Measurements from ENCODE around the gene GNB1L.

Gene GNB1L

GRCh38 chr22:19876314-19876940 lies 21.8 kb upstream of the GNB1L start:
- DNase-seq (ENCODE audit: low read depth in 2 of 2, low spot score in 1 of 2) = no peak

DNA sequence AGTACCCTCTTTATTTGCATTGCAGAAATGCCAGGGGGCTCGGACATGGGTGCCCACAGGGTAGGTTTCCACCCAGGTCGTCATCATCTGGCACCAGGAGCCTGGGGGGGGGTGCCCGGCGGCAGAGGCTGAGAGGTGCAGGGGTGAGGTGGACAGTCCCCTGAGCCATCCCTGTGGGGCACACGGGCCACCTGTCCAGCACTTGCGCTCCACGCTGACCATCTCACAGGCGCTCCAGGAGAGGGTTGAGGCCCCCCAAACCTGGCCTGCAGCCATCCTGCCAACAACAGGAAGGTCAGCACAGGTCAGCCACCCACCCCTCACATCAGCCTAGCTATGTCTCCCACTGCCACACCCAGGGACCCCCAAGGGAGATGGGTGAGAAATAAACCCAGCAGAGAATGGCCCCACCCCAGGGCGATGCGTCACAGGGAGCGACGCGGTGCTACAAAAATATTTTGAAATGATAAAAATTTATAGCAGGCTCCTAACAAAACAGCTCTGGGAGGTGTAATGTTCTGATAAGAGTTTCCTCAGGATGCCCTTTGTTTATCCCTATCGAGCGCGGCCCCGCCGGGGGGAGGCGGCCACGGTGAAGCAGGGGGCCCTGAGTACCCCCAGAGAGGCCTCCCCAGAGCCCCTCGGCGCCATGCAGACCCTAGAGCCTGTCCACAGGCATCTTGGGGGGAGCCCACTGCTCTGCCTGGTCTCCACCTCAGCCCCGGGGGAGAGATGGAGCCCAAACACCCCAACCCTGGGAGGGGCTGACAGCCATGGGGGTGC lies 21.0 kb upstream of the GNB1L start:
- DNase-seq (ENCODE audit: low read depth in 2 of 2, low spot score in 1 of 2) = no peak

DNA sequence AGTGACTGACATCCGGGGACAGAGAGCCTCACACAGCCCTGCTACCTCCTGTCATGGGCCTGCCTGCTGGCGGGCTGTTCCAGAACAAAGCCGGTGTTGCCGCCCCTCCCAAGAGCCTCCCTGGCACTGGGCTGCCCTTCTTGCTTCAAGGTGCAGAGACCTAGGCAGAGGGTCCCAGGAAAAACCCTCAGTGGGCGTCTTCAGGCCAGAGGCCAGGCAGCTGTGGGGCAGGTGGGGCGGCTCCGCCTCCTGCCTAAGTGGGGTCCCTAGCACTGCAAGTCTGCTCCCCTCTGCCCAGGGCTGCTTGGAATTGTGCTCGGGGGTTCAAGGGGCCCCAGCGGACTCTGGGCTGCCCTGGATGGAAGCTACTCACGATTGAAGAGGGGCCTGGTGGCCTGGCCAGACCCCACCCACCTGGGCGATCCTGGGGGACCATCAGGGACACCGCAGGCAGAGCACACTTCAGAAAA lies 20.4 kb upstream of the GNB1L start:
- no peak for DNase-seq (ENCODE audit: low read depth in 2 of 2, low spot score in 1 of 2)

DNA sequence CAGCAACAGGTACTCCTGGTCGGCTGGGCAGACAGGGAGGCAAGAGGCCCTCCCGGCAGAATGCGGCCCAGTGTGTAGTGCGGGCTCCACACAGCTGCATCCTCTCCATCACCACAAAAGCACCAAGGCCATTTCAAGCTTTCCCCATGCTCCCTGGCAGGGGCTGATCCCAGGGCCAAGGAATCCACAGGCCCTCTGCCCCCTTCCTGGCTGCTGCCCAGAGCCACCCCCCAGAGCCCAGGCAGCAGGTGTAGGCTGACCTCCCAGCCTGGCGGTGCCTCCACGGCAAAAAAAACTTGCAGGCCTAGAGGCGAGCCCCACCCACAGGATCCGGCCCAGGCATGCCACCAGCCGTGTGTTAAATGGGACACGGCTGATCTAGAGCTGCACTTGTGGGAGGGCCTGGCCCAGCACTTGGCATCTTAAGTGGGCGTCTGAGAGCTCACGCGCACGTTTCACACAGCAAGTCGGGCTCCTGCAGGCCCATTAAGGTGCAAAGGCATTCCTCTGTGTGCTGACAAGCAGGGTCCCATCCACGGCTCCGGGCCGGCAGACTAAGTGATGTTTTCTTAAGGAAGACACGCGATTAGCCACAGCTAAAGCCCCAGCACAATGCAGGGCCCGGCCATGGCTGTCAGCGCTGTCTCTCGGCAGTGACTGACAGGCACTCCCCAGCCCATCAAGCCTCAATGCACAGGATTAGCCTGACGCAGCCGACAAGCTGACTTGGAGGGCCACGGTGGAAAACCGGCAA lies 19.8 kb upstream of the GNB1L start:
- no peak for DNase-seq (ENCODE audit: low read depth in 2 of 2, low spot score in 1 of 2)

- DNase-seq (ENCODE audit: low read depth in 2 of 2, low spot score in 1 of 2) = no peak
Measured at GRCh38 chr22:19873960-19874306, 19.3 kb upstream of the GNB1L start.

GRCh38 chr22:19873138-19873959 lies 18.7 kb upstream of the GNB1L start:
- DNase-seq (ENCODE audit: low read depth in 2 of 2, low spot score in 1 of 2) = no peak

DNA sequence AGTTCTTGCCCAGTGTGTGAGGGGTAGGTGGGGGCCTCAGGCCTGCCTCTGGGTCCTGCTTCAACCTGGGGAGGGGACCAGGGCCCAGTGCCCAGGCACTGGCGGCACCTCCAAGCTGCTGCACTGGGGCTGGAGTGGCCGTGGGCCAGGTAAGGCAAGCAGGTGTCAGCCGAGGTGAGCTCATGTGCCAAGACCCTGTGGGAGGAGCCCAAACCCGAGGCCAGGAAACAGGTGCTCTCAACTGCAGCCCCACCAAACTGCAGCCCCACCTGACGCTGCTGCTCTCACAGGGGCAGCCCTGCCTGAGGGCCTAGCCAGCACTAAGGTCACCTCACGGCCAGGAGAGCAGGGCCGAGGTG lies 18.1 kb upstream of the GNB1L start:
- no peak for DNase-seq (ENCODE audit: low read depth in 2 of 2, low spot score in 1 of 2)

GRCh38 chr22:19871845-19872778 lies 17.4 kb upstream of the GNB1L start:
- no peak for DNase-seq (ENCODE audit: low read depth in 2 of 2, low spot score in 1 of 2)

GRCh38 chr22:19871023-19871844 lies 16.6 kb upstream of the GNB1L start:
- no peak for DNase-seq (ENCODE audit: low read depth in 2 of 2, low spot score in 1 of 2)

DNA sequence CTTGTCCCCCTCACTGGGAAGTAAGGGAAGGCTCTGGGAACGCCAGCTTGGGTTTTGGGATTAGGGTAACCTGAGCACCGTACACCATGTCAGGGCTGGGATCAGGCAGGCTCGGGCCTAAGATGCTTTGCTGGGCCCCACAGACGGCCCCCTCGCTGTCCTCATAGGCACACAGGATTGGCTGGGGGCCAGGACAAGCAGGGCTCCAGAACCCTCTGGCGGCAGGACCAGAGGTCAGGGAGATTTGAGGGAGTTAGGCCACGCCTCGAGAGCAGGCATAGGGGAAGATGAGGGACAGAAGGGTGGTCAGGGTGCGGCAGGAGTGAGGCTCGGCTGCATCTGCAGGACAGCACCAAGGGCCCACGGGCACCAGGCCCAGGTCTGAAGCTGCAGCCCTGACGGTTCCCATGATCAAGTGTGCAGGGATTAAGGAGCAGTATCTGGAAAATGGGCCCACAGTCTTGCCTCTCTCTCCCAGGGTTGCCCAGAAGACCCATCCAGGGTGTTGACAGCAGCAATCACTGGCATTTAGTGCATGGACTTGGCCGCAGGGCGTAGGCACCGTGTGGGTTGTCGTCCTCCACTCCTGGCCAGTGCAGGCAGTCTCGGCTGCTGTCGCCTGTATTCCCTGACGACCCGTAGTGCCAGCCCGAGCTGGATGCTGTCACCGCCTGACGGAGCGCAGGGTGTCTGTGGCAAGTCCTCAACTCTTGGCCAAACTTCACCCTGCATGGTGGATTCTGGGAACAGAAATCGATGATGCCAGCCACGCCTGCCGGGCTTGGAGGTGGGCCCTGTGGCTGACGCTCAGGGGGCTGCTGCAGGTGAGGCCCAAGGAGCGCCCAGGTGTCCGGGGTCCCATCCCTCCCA lies 15.7 kb upstream of the GNB1L start:
- DNase-seq (ENCODE audit: low read depth in 2 of 2, low spot score in 1 of 2) = no peak

DNA sequence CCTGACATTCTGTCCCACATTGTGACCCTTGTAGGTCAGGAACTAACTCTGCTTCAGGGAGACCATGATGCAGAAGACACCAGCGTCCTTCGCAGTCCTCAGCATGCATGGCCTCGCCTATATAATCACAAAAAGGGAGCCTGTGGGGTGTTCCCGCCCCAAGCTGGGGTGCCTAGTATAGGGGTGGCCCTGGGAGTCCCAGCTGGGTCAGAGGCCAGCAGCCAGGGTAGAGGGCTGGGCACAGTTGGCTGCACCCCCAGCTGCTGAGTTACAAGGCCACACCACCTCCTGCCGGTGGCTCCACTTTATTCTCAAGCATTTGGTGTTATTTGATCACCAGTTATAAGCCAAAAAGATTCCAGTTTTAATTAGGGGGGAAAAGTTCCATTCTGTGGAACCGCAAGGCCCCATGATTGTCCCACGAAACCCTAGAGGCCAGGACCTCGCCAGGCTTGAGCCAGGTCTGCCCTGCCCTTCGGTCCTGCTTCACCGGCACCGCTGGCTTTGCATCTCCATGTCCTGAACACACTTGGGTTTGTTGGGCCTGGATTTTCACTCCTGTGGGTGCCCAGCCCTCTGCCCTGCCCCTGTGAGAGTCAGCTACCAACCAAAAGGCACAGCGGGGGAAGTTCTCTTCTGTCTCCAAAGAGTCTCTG lies 15.0 kb upstream of the GNB1L start:
- no peak for DNase-seq (ENCODE audit: low read depth in 2 of 2, low spot score in 1 of 2)

DNA sequence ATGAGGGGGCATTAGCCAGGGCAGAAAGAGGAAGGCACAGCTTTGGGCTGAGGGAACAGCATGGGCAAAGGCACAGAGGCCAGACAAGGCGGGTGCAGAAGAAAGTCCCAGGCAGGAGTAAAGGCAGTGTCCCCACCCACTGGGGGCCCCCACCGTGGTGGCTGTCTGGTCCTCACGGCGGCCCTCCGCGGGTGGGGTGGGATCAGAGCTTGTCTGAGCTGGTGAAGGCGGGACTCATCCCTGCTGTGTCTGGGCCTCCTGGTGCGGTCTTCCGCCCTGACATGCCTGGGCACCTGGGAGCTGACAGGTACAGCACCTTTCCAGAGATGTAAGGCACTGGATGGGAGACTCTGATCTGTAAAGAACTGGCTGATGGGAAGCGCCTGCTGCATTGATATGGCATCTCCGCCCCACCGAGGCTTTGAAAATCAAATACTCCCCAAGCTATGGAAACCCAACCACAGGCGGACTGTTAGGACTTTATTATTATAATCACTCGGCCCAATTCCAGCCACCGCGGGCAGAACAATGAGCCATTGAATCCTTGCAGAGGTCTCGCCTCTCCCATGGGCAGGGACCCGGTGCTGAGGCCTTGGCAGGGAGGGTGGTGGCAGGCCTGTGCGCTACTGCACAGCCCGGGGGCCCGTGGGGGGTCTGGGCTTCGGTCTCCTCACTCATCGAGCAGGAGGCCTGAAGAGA lies 14.2 kb upstream of the GNB1L start:
- DNase-seq (ENCODE audit: low read depth in 2 of 2, low spot score in 1 of 2) = no peak

- no peak for DNase-seq (ENCODE audit: low read depth in 2 of 2, low spot score in 1 of 2)
Measured at GRCh38 chr22:19868333-19868732, 13.7 kb upstream of the GNB1L start.

- DNase-seq (ENCODE audit: low read depth in 2 of 2, low spot score in 1 of 2) = no peak
Measured at GRCh38 chr22:19867617-19868016, 12.9 kb upstream of the GNB1L start.

DNA sequence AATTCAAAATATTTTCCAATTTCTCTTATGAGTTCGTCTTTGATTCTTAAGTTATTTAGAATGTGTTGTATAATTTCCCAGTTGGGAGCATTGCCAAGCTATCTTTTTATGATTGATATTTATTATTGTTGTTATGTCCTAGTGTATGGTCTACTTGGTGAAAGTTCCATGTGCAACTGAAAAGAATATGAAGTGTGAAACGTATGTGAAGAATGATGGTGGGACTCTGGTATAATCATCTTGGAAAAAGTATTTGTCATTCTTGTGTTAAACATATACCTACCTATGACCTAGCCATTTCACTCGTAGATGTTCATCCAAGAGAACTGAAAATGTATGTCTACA lies 12.0 kb upstream of the GNB1L start:
- DNase-seq (ENCODE audit: low read depth in 2 of 2, low spot score in 1 of 2) = no peak

GRCh38 chr22:19865141-19865829 lies 10.6 kb upstream of the GNB1L start:
- no peak for DNase-seq (ENCODE audit: low read depth in 2 of 2, low spot score in 1 of 2)

DNA sequence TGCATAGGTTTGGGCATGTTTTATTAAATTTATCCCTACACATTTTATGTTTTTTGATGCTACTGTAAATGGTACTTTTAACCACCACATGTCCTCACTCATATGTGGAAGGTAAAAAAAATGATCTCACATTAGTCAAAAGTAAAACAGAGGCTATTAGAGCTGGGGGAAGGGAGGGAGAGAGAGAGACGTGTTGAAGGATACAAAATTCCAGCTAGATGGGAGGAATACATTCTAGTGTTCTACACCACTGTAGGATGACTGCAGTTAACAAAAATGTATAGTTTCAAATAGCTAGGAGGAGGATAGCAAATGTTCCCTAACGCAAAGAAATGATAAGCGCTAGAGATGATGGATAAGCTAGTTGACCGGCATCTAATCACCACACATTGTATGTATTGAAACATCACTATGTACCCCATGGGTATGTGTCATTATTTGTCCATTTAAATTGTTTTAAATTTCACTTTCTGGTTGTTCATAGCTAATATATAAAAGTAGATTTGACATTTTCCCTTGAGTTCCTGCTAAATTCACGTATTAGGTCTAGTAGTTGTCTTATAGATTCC lies 9.9 kb upstream of the GNB1L start:
- no peak for DNase-seq (ENCODE audit: low read depth in 2 of 2, low spot score in 1 of 2)

Measured in stimulated activated CD8-positive, alpha-beta memory T cell treated with anti-CD3 and anti-CD28 coated beads, Interleukin-4, amount 100 ng/mL, for 4 hours (primary cell).